Ascending aorta (tissue), 2 donors: ENCODE measurements around the gene JAKMIP1. TPM values are rescaled to one million over a fixed set of nuclear protein-coding genes. Genes with fewer than 3 reads are reported as not detected.

ENCODE experiments used
- DNase-seq, 2 donors: peaks; one replicate each; pipeline ENCODE4 v3.0.0-alpha.2; 2019; ENCODE audit warnings: low spot score in 2 of 2
- H3K27ac ChIP-seq, 2 donors: fragments of 200-600 bp; sonication (generic); one replicate each; pipeline ENCODE4 v1.5.1; 2016 to 2017; ENCODE audit warnings: mild to moderate bottlenecking in 1 of 2
- H3K27me3 ChIP-seq: fragments of 200-600 bp; sonication (generic); one replicate; pipeline ENCODE4 v1.5.1; 2017
- H3K36me3 ChIP-seq, 2 donors: fragments of 200-600 bp; sonication (generic); one replicate each; pipeline ENCODE4 v1.5.1; 2016
- H3K4me1 ChIP-seq, 2 donors: fragments of 200-600 bp; sonication (generic); one replicate each; pipeline ENCODE4 v1.5.1; 2016 to 2017; ENCODE audit warnings: mild to moderate bottlenecking in 1 of 2
- H3K4me3 ChIP-seq, 2 donors: fragments of 200-600 bp; sonication (generic); one replicate each; pipeline ENCODE4 v1.5.1; 2016 to 2017; ENCODE audit warnings: mild to moderate bottlenecking in 1 of 2
- H3K9me3 ChIP-seq, 2 donors: fragments of 200-600 bp; sonication (generic); one replicate each; pipeline ENCODE4 v1.5.1; 2016
- intact Hi-C: fragments of 100-400 bp; cut with DNase I; formaldehyde crosslinking; loops from one replicate; pipeline ENCODE4 v1.15.1; 2023
- total RNA-seq: library from RNA; depleted of rRNA; stranded (reverse); fragments of >200 nt; gene quantifications from one replicate; pipeline ENCODE4 v1.1.0, GENCODE V29; 2016
- TF ChIP-seq, protein P1 (sequence below), 3 experiments: fragments of 200-600 bp in 2 of 3; fragments of 450-650 bp in 1 of 3; sonication (generic) in 2 of 3; IDR thresholded peaks; one replicate each; pipeline ENCODE4 v1.5.1; 2016 to 2019; ENCODE audit warnings: antibody characterized with exemption in 3 of 3, mild to moderate bottlenecking in 1 of 3, moderate library complexity in 1 of 3

The JAKMIP1 gene
- total RNA-seq, 1 donor from 2014 or later: not detected

DNA sequence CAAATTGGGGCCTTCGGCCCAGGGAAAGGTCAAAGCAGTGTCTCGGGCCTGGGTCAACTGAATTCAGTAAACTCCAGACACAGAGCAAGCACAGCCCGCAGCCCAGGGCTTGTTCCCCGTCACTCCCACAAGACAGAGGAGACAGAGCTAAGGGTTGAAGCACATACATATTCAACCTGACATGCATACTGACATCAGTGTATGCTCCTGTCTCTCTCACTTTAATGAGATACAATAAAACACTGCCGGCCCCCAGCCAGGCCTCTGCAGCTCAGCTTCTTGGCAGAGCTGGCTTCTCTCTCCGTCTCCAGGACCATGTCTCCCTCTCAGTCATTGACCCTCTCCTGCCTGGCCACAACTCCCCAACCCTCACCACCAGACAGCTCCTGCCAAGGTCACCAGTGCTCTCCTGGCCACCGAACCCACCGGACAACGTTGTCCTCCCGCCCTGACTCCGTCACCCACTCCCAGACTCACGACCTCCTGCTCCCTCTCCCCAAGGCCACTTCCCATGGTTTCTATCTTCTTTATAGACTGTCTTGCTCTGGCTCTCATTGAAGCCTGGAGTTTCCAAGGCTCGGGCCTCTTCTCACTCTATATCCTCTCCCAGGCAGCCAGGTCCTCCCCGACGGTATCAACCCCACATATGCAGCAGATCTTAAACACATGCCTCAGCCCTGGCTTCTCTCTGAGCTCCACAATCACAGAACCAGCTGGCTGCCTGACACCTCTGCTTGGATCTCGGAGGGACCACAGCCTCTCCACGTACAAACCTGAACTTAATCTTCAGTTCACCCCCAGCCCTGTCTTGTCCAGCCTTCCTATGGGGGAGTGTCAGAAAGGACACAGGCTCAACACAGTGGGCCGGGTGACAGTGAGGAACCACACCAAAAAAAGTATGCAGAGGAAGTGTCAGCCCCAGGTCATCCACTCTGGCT, 114.4 kb downstream of the JAKMIP1 start:
- no peaks in the 10 kb centered on the region for H3K27me3 ChIP-seq
- no peaks in the 10 kb centered on the region for H3K36me3 ChIP-seq
- DNase-seq: no peak
- no peaks in the 10 kb centered on the region for H3K4me1 ChIP-seq
- intact Hi-C loops: no loop called here
- H3K9me3 ChIP-seq: no peaks in the 10 kb centered on the region
- no peak overlapping the region for H3K27ac ChIP-seq
- TF ChIP-seq, protein P1, sequence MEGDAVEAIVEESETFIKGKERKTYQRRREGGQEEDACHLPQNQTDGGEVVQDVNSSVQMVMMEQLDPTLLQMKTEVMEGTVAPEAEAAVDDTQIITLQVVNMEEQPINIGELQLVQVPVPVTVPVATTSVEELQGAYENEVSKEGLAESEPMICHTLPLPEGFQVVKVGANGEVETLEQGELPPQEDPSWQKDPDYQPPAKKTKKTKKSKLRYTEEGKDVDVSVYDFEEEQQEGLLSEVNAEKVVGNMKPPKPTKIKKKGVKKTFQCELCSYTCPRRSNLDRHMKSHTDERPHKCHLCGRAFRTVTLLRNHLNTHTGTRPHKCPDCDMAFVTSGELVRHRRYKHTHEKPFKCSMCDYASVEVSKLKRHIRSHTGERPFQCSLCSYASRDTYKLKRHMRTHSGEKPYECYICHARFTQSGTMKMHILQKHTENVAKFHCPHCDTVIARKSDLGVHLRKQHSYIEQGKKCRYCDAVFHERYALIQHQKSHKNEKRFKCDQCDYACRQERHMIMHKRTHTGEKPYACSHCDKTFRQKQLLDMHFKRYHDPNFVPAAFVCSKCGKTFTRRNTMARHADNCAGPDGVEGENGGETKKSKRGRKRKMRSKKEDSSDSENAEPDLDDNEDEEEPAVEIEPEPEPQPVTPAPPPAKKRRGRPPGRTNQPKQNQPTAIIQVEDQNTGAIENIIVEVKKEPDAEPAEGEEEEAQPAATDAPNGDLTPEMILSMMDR (IDR thresholded peaks at IDR 0.05): no peak
- H3K4me3 ChIP-seq: no peak overlapping the region

DNA sequence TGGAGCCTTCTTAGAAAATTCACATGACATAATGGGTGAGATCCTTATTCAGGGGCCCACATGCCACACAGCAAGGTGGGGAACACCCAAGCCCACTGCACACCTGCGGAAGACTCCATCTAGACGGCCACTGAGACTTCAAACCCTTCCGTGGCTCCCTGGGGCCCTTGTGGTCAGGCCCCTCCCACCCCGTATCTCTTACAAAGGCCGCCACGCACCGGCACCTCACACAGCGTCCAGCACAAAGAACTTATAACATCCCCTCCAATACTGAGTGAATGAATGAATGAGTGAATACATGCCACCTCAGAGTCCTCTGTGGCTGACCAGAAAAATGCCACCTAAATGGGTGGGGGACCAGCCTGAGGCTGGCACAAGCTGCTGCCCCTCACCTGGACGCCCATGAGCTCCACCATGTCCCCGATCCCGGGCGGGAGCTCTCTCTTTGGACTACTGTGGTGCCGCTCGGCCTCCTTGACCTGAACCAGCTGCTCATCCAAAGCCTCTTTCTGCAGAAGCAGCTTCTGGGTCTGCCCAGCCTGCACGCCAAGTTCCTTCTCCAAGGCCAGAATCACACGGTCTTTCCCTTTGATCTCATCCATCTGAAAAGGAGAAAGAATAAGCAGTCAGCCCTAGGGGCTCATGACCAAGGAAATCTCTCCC, 115.2 kb downstream of the JAKMIP1 start:
- Histone ChIP-seq H3K27me3 (no peaks in the 10 kb centered on the region), H3K4me3 (no peak overlapping the region), H3K27ac (no peak overlapping the region), H3K36me3 (no peaks in the 10 kb centered on the region), H3K4me1 (no peaks in the 10 kb centered on the region), H3K9me3 (no peaks in the 10 kb centered on the region)
- TF ChIP-seq, protein P1 (IDR thresholded peaks at IDR 0.05): no peak
- DNase-seq: no peak
- intact Hi-C loops: no loop called here

DNA sequence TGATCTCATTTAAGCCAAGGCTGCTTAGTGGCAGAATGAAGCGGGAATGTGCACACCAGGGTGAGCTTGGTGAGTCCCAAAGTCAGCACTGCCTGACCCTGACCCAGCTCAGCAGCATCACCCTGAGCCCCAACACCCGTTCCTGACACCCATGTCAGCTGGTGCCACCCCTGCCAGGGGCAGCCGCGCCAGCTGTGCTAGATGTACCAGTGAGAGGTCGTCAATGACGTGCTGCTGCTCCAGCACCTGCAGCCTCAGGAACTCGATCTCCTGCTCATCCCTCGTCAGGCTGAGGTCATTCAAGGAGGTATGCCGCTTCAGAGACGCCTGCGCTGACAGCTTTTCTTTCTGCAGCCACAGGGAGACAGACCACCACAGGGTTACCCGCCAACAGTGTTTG, 120.4 kb downstream of the JAKMIP1 start:
- Histone ChIP-seq H3K27ac (no peak overlapping the region), H3K4me3 (no peak overlapping the region), H3K9me3 (no peaks in the 10 kb centered on the region), H3K27me3 (no peaks in the 10 kb centered on the region), H3K36me3 (no peaks in the 10 kb centered on the region), H3K4me1 (no peaks in the 10 kb centered on the region)
- intact Hi-C loops: no loop called here
- TF ChIP-seq, protein P1 (IDR thresholded peaks at IDR 0.05): no peak
- DNase-seq: no peak

DNA sequence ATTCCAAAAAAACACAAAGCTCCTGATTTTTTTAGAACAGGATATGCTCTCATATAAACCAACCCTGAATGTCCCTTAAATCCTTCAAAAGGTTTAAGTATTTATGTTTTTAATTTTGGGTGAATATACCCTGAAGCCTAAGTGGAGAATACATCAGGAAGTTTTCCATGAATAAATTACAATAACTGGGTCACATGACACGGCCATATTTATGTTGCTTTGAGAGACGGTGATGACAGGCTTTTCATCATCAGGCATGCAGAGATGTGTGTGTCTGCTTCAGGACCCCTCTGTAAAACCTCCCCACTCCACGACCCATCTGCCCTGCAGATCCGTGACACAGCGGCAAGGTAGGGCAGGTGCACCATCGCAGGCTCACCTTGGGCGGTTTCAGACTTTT, 121.8 kb downstream of the JAKMIP1 start:
- DNase-seq: no peak
- H3K4me3 ChIP-seq: no peak overlapping the region
- intact Hi-C loops: no loop called here
- no peaks in the 10 kb centered on the region for H3K4me1 ChIP-seq
- no peaks in the 10 kb centered on the region for H3K36me3 ChIP-seq
- H3K27ac ChIP-seq: no peak overlapping the region
- no peaks in the 10 kb centered on the region for H3K9me3 ChIP-seq
- TF ChIP-seq, protein P1 (IDR thresholded peaks at IDR 0.05): no peak
- H3K27me3 ChIP-seq: no peaks in the 10 kb centered on the region

DNA sequence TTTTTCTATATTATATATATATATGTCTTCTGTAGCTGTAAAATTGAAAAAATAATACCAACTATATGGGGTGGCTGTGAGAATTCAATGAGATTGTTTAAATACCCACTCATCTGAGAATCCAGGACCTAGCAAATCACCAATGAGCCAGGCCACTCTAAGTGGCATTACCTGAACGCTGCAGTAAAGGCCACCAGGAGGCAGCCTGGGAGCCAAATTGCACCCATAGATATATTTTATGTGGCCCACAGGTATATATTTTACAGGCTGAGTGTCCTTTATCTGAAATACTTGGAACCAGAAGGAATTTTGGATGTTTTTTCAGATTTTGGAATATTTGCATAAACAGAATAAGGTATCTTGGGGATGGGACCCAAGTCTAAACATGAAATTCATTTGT, 124.0 kb downstream of the JAKMIP1 start:
- Histone ChIP-seq H3K27ac (no peak overlapping the region), H3K36me3 (no peaks in the 10 kb centered on the region), H3K9me3 (no peaks in the 10 kb centered on the region), H3K4me1 (no peaks in the 10 kb centered on the region), H3K4me3 (no peak overlapping the region), H3K27me3 (no peaks in the 10 kb centered on the region)
- peak in 1 of 2 donors; percentile 2 for DNase-seq
- intact Hi-C loops: no loop called here
- TF ChIP-seq, protein P1 (IDR thresholded peaks at IDR 0.05): no peak
